ENCODE results near the gene SEM1.

- TF ChIP-seq CTCF (conservative IDR thresholded peaks at IDR 0.05) (no peak), EZH2 (IDR thresholded peaks at IDR 0.05; ENCODE audit: low read depth) (no peak)
Measured at GRCh38 chr7:96718107-96719003, 8.7 kb upstream of the SEM1 start.
